Ectodermal cell (in vitro differentiated cells): Measurements from ENCODE around the gene PROM1.

ENCODE experiments used
- H3K27ac ChIP-seq: 2 replicates; pipeline ENCODE4 v1.7.0; 2013; ENCODE audit warnings: mild to moderate bottlenecking, low read depth, low read length; ENCODE audit not compliant: insufficient read depth, poor library complexity, severe bottlenecking
- H3K27me3 ChIP-seq: 2 replicates; pipeline ENCODE4 v1.7.0; 2013; ENCODE audit warnings: mild to moderate bottlenecking, low read length; ENCODE audit not compliant: insufficient read depth, control insufficient read depth, poor library complexity, severe bottlenecking
- H3K36me3 ChIP-seq: one replicate; pipeline ENCODE4 v1.7.0; 2013; ENCODE audit warnings: low read length; ENCODE audit not compliant: control insufficient read depth, insufficient read depth
- H3K4me1 ChIP-seq: one replicate; pipeline ENCODE4 v1.7.0; 2013; ENCODE audit warnings: low read length; ENCODE audit not compliant: control insufficient read depth, insufficient read depth
- H3K4me3 ChIP-seq: 2 replicates; pipeline ENCODE4 v1.7.0; 2013; ENCODE audit warnings: low read depth, low read length, control low read depth; ENCODE audit not compliant: insufficient read depth
- H3K9me3 ChIP-seq: 2 replicates; pipeline ENCODE4 v1.7.0; 2013; ENCODE audit warnings: mild to moderate bottlenecking, low read length, moderate library complexity; ENCODE audit not compliant: control insufficient read depth
- WGBS, 2 experiments: methylation state at CpG; one replicate each; pipeline ENCODE4 v1.1.7; 2013; ENCODE audit warnings: missing lambda C conversion rate in 2 of 2; 5-methylcytosine and 5-hydroxymethylcytosine counted together

The PROM1 gene

DNA sequence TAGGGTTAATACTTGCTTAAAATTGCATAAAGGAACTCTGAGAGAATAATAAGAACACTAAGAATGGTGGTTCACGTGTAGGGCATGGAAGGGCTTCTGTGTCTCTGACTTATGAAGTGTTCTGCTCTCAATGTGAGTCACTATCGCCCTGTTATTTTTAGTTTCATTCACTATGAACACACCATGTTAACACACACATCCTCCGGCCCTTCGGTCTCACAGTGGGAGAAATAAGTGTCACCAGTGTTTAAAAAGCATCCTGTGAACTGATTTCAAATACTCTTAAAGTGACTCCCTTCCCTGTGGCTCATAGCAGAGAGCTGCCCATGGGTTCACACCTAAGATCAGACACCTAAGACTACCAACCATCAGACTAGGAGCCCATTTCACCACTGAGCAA, 87.0 kb downstream of the PROM1 start:
- H3K9me3 ChIP-seq: no peaks in the 10 kb centered on the region
- H3K4me1 ChIP-seq: no peaks in the 10 kb centered on the region
- H3K36me3 ChIP-seq: no peaks in the 10 kb centered on the region
- H3K27ac ChIP-seq: no peak overlapping the region
- H3K27me3 ChIP-seq: no peaks in the 10 kb centered on the region
- no peak overlapping the region for H3K4me3 ChIP-seq
- WGBS, 2 experiments: 91 to 94% methylated on average over 4 of the region's 4 CpGs

DNA sequence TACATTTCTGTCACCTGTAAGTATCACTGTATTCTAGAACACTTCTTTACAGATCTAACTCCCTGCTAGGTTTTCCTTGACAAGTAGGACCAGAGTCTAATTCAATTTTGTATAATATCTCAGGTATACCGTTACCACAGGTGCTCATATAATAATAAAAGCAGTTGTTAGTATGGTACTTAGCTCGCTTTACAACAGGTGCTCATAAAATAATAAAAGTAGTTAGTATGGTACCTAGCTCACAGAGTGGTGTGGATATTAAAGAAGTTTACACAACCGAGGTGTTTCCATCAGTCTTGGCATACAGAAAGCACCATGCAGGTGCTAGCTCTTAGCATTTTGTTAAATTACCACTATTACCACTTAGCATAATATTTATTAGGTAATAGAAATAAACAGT, 88.0 kb downstream of the PROM1 start:
- H3K4me3 ChIP-seq: no peak overlapping the region
- H3K4me1 ChIP-seq: no peaks in the 10 kb centered on the region
- H3K27me3 ChIP-seq: no peaks in the 10 kb centered on the region
- H3K27ac ChIP-seq: no peak overlapping the region
- no peaks in the 10 kb centered on the region for H3K9me3 ChIP-seq
- H3K36me3 ChIP-seq: no peaks in the 10 kb centered on the region
- 89 to 98% methylated on average over 1 to 3 of the region's 3 CpGs for WGBS, 2 experiments

DNA sequence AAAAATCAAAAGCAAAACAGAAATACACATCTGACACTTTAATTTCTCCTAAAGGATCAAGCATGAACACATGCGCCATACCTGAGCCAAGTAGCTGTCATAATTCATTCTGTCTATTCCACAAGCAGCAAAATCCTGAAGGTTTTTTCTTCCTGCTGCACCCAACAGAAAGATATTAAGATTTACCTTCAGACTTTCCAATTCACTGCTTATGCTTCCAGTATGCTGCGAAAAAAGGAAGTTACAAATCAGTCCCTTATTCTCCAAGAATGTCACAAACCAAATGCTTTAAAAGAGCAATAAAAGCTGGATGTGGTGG, 91.7 kb downstream of the PROM1 start:
- no peaks in the 10 kb centered on the region for H3K9me3 ChIP-seq
- no peak overlapping the region for H3K27ac ChIP-seq
- H3K27me3 ChIP-seq: no peaks in the 10 kb centered on the region
- H3K4me1 ChIP-seq: no peaks in the 10 kb centered on the region
- H3K36me3 ChIP-seq: peaks cover 8% of the 10 kb centered on the region
- 95 to 98% methylated on average over 2 of the region's 2 CpGs for WGBS, 2 experiments
- no peak overlapping the region for H3K4me3 ChIP-seq

DNA sequence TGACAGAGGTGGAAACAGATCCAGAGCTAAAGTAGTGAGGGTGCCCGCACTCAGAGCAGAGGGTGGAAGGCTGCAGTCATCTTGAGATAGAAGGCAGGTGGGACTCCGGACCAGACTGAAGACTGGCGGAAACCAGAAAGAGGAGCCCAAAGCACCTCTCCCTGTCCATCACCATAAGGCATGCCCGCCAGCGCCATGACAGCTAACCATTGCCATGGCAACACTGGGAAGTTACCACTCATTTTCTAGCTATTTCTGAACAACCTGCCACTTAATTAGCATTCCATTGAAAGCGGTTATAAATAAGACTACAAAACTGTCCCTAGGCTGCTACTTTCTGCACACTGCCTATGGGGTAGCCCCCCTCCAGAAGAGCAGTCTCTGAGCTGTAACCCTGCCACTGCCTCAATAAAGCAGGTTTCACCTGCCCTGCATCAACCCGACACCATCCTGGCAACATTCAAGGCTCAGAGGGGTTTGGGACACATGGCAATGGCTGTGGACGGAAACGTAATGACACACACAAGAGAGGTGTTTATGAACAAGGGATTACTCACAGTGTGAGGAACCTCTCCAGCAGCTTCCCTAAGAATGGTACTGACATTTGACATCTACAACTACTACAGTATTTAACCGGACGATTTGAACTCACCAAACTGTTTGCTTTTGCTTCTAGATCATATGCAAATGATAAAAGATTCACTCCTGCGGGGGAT, 93.1 kb downstream of the PROM1 start:
- Histone ChIP-seq H3K27me3 (no peaks in the 10 kb centered on the region), H3K27ac (no peak overlapping the region), H3K4me3 (no peak overlapping the region), H3K9me3 (no peaks in the 10 kb centered on the region), H3K36me3 (peaks cover 12% of the 10 kb centered on the region), H3K4me1 (no peaks in the 10 kb centered on the region)
- WGBS, 2 experiments: 82 to 83% methylated on average over 11 to 12 of the region's 12 CpGs

DNA sequence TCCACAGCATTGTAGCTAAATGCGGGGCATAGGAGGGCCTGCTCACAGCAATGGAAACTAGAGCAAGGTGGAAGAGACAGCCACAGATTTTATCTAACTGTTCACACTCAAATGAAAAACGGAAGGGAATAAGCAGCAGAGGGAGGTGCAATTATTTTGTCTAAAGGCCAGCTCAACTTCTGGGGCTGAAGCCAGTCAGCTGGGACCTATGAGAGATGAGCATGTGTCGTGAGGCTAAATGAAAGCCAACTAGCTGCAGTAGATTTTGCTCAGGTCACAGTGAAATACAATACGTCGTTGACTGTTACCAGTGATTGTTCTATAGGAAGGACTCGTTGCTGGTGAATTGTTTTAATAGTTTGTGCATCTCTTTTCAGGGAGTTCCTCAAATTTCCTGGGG, 94.4 kb downstream of the PROM1 start:
- Histone ChIP-seq H3K27me3 (no peaks in the 10 kb centered on the region), H3K27ac (no peak overlapping the region), H3K4me3 (no peak overlapping the region), H3K36me3 (peaks cover 12% of the 10 kb centered on the region), H3K9me3 (no peaks in the 10 kb centered on the region), H3K4me1 (no peaks in the 10 kb centered on the region)
- 87 to 88% methylated on average over 6 of the region's 6 CpGs for WGBS, 2 experiments

DNA sequence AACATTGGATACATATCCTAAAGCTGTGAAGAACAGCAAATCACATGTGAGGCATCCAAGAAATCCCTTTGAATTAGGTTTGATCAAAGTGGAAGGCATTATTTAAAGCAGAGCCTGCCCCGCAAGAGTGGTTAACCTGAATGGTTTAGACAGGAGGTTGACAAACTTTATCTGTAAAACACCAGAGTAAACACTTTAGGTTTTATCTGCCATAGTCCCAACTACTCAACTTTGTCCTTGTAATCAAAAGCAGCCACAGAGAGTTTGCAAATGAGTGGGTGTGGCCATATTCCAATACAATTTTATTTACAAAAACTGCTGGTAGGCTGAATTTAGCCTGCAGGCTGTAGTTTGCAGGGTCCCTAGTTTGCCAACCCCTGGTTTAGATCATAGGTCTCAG, 95.6 kb downstream of the PROM1 start:
- no peaks in the 10 kb centered on the region for H3K27me3 ChIP-seq
- no peak overlapping the region for H3K27ac ChIP-seq
- H3K4me3 ChIP-seq: no peak overlapping the region
- H3K9me3 ChIP-seq: no peaks in the 10 kb centered on the region
- H3K4me1 ChIP-seq: no peaks in the 10 kb centered on the region
- peaks cover 12% of the 10 kb centered on the region for H3K36me3 ChIP-seq
- WGBS, 2 experiments: 93 to 100% methylated on average over 1 of the region's 1 CpG

DNA sequence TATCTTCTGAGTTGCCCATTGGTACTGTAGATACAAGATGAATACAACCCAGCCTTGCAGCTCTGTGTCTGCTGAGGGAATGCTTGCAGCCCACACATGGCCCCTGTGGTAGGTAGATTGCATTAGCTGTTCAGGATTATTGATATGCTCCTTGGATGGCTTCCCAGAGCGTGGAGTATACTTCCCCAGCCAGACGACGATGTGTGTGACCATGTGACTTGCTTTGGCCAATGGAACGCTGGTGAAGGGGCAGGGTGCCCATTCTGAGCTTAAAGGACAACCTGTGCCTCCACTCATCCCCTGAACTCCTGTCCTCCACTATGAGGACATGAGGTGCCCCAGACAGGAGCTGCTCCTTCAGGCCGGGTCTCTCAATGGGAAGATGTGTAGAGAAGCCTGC, 96.9 kb downstream of the PROM1 start:
- H3K9me3 ChIP-seq: no peaks in the 10 kb centered on the region
- WGBS, 2 experiments: 91 to 95% methylated on average over 5 of the region's 5 CpGs
- no peaks in the 10 kb centered on the region for H3K27me3 ChIP-seq
- H3K27ac ChIP-seq: no peak overlapping the region
- peaks cover 17% of the 10 kb centered on the region for H3K36me3 ChIP-seq
- H3K4me3 ChIP-seq: no peak overlapping the region
- H3K4me1 ChIP-seq: no peaks in the 10 kb centered on the region

DNA sequence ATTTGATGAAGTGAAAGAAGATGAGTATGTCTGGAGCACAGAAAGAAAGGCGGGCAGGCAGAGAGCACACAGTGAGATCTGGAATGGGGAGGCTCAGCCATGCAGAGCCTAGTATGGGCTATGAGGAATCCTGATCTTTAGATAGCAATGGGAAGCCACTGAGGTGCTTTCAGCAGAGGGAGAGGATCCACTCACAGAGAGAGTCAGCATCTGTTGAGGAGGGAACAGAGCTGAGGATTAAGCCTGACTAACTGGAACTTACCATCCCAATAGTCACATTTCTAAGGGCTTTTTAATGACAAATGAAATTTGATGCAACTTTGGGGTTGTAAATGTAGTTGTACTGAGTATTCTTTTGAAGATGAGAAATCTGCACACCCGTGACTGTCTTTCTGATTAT, 100.2 kb downstream of the PROM1 start:
- Histone ChIP-seq H3K27me3 (no peaks in the 10 kb centered on the region), H3K4me1 (no peaks in the 10 kb centered on the region), H3K36me3 (peaks cover 17% of the 10 kb centered on the region), H3K9me3 (no peaks in the 10 kb centered on the region), H3K27ac (no peak overlapping the region), H3K4me3 (no peak overlapping the region)
- WGBS, 2 experiments: 95 to 99% methylated on average over 2 of the region's 2 CpGs

DNA sequence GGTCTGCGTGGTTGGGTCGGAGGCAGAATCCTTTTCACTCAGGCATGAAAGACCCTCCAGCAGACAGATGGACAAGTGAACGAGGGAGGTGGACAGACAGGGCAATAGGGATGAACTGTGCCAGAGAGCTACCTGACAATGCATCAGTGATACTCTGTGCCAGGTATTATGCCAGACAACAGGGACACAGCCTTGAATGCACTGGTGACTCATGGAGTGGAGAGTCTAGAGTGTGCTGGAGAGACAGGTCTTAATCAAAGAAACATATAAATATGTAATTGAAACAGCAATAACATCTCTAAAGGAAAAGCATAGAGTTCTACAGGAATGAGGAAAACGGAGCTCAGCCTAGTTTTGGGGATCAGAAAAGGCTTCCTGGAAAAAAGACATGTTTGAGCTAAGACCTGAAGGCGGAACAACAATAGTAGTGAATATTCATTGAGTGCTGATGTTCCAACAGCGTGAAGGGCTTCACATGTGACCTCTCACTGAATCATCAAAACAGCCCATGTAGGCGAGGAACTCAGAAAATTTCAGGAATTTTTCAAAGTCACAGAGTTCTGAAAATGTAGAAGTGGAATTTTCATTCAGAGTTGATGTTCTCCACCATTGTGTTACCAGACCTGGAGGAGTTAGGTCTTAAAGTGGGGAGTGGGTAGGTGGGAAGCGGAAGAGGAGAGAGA, 100.8 kb downstream of the PROM1 start:
- Histone ChIP-seq H3K4me1 (no peaks in the 10 kb centered on the region), H3K4me3 (no peak overlapping the region), H3K9me3 (no peaks in the 10 kb centered on the region), H3K27ac (no peak overlapping the region), H3K27me3 (no peaks in the 10 kb centered on the region), H3K36me3 (peaks cover 11% of the 10 kb centered on the region)
- 93 to 96% methylated on average over 8 of the region's 8 CpGs for WGBS, 2 experiments

DNA sequence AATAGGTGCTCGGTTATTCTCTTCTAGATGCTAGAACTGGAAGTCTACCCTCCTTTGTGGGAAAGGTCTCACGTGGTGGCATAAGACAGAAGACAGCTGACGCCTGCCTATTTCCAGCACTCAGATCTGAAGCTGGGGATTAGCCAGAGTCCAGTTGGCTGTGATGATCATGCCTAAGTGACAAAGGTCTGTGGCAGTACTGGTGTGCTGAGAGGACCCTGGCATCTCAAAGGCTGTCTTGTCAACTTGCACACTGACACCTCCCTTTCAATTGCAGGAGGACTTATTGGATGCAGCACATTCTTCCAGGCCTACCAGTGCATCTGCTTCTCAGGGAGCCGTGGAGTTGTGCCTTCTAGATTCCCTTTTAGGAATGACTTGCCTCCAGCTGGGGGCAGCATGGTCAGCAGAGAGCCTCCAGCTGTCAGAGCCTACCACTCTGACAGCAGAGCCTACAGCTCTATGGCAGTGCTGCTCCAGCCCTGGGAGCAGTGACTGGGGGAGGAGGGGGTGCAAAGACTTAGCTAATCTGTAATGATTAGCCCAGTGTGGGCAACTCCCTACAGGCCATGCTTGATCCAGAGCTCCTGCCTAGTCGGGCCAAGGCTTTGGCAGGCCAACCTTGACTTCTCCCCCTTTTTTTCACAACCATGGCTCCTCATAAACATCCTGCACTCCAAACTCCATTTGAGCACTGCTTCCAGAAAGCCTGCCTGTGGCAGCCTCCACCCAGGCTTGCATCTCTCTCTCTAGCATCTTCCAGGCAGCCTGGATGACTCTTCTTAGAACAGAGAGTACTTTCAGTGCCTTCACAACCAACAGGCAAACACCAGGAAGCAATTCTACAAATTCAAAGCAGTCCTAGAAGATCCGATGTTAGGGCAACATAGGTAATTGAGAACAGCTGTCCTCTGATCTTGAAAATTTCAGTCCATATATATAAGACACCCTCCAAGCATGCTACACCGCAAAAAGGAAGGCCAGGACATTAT, 107.1 kb downstream of the PROM1 start:
- H3K27ac ChIP-seq: no peak overlapping the region
- H3K36me3 ChIP-seq: no peaks in the 10 kb centered on the region

More for the DNA sequence above, 107.1 kb downstream of the PROM1 start:
- no peaks in the 10 kb centered on the region for H3K9me3 ChIP-seq
- no peak overlapping the region for H3K4me3 ChIP-seq
- 88 to 90% methylated on average over 7 of the region's 7 CpGs for WGBS, 2 experiments
- no peaks in the 10 kb centered on the region for H3K4me1 ChIP-seq
- H3K27me3 ChIP-seq: no peaks in the 10 kb centered on the region
